H9 (cell line): ENCODE measurements around the gene ZC3H10. TPM values are rescaled to one million over a fixed set of nuclear protein-coding genes. Genes with fewer than 3 reads are reported as not detected.

Experiments used
- DNase-seq: peaks from one replicate; pipeline ENCODE4 v3.0.0-alpha.2; 2017
- H2AFZ ChIP-seq: one replicate; pipeline ENCODE4 v1.6.1; 2013; ENCODE audit warnings: mild to moderate bottlenecking, low read length, control low read depth, moderate library complexity
- H2AK5ac ChIP-seq: 2 replicates; pipeline ENCODE4 v1.6.1; 2013; ENCODE audit warnings: low read length, control low read depth, mixed read lengths; ENCODE audit not compliant: insufficient read length
- H2BK120ac ChIP-seq: one replicate; pipeline ENCODE4 v1.6.1; 2013; ENCODE audit warnings: low read depth, mild to moderate bottlenecking, low read length, control low read depth, inconsistent platforms; ENCODE audit not compliant: poor library complexity, severe bottlenecking
- H2BK12ac ChIP-seq: 2 replicates; pipeline ENCODE4 v1.6.1; 2013; ENCODE audit warnings: low read length, control low read depth, mixed read lengths, low read depth; ENCODE audit not compliant: insufficient read length
- H2BK15ac ChIP-seq: 2 replicates; pipeline ENCODE4 v1.6.1; 2013; ENCODE audit warnings: low read depth, low read length, control low read depth
- H2BK20ac ChIP-seq: one replicate; pipeline ENCODE4 v1.6.1; 2013; ENCODE audit warnings: low read depth, mild to moderate bottlenecking, low read length, control low read depth, inconsistent platforms; ENCODE audit not compliant: poor library complexity, severe bottlenecking
- H2BK5ac ChIP-seq: 2 replicates; pipeline ENCODE4 v1.6.1; 2013; ENCODE audit warnings: low read length, control low read depth, mixed read lengths; ENCODE audit not compliant: insufficient read length
- H3K14ac ChIP-seq: 2 replicates; pipeline ENCODE4 v1.6.1; 2013; ENCODE audit warnings: low read length, control low read depth; ENCODE audit not compliant: insufficient read depth
- H3K18ac ChIP-seq: 2 replicates; pipeline ENCODE4 v1.6.1; 2013; ENCODE audit warnings: low read depth, mild to moderate bottlenecking, mixed read lengths, low read length, control low read depth; ENCODE audit not compliant: insufficient read length
- H3K23ac ChIP-seq: 2 replicates; pipeline ENCODE4 v1.6.1; 2013; ENCODE audit warnings: low read length, control low read depth, mixed read lengths, low read depth; ENCODE audit not compliant: insufficient read length
- H3K23me2 ChIP-seq: 2 replicates; pipeline ENCODE4 v1.6.1; 2013; ENCODE audit warnings: low read depth, mild to moderate bottlenecking, mixed read lengths, low read length, control low read depth; ENCODE audit not compliant: insufficient read length, poor library complexity, severe bottlenecking
- H3K27ac ChIP-seq: 2 replicates; pipeline ENCODE4 v1.5.1; 2013; ENCODE audit warnings: low read length, control low read depth, mixed read lengths, low read depth; ENCODE audit not compliant: insufficient read length
- H3K27me3 ChIP-seq: 2 replicates; pipeline ENCODE4 v1.6.1; 2013; ENCODE audit warnings: low read length, control low read depth, inconsistent platforms; ENCODE audit not compliant: insufficient read depth
- H3K4ac ChIP-seq: 2 replicates; pipeline ENCODE4 v1.6.1; 2013; ENCODE audit warnings: low read depth, mild to moderate bottlenecking, control low read depth, inconsistent platforms, low read length, moderate library complexity
- H3K4me1 ChIP-seq: 2 replicates; pipeline ENCODE4 v1.6.1; 2013; ENCODE audit warnings: low read length, control low read depth, inconsistent platforms; ENCODE audit not compliant: insufficient read depth
- H3K4me2 ChIP-seq: 2 replicates; pipeline ENCODE4 v1.6.1; 2013; ENCODE audit warnings: low read length, control low read depth, mixed read lengths; ENCODE audit not compliant: insufficient read length, insufficient read depth
- H3K56ac ChIP-seq: 2 replicates; pipeline ENCODE4 v1.6.1; 2013; ENCODE audit warnings: low read depth, mild to moderate bottlenecking, mixed read lengths, low read length, control low read depth; ENCODE audit not compliant: insufficient read length
- H3K79me1 ChIP-seq: 2 replicates; pipeline ENCODE4 v1.6.1; 2013; ENCODE audit warnings: low read depth, mild to moderate bottlenecking, moderate library complexity, low read length, control low read depth, inconsistent platforms; ENCODE audit not compliant: insufficient read depth, poor library complexity, severe bottlenecking
- H3K79me2 ChIP-seq: 2 replicates; pipeline ENCODE4 v1.6.1; 2013; ENCODE audit warnings: low read length, control low read depth, inconsistent platforms; ENCODE audit not compliant: insufficient read depth
- H3K9ac ChIP-seq: 2 replicates; pipeline ENCODE4 v1.6.1; 2013; ENCODE audit warnings: low read length, control low read depth, mixed read lengths; ENCODE audit not compliant: insufficient read length; ENCODE audit errors: extremely low read depth
- H3K9me3 ChIP-seq: one replicate; pipeline ENCODE4 v1.6.1; 2013; ENCODE audit warnings: low read depth, low read length, inconsistent platforms; ENCODE audit not compliant: control insufficient read depth
- H3T11ph ChIP-seq: one replicate; pipeline ENCODE4 v1.6.1; 2013; ENCODE audit warnings: mild to moderate bottlenecking, low read length, control low read depth, inconsistent platforms
- H4K20me1 ChIP-seq: one replicate; pipeline ENCODE4 v1.6.1; 2013; ENCODE audit not compliant: control insufficient read depth, insufficient read length, insufficient read depth
- H4K5ac ChIP-seq: 2 replicates; pipeline ENCODE4 v1.6.1; 2013; ENCODE audit warnings: low read depth, mild to moderate bottlenecking, mixed read lengths, low read length, control low read depth; ENCODE audit not compliant: insufficient read length
- H4K8ac ChIP-seq: replicated peaks from 2 replicates; pipeline ENCODE4 v1.6.1; 2013; ENCODE audit warnings: low read length, control low read depth, mixed read lengths, low read depth; ENCODE audit not compliant: insufficient read length
- H4K91ac ChIP-seq: 2 replicates; pipeline ENCODE4 v1.6.1; 2013; ENCODE audit warnings: low read depth, mild to moderate bottlenecking, moderate library complexity, mixed read lengths, low read length, control low read depth; ENCODE audit not compliant: insufficient read length
- H3K27ac Mint-ChIP-seq, 3 experiments: 2 replicates in 2 of 3; 3 replicates in 1 of 3; pipeline ENCODE4 v1.8.0; 2020 to 2021; ENCODE audit warnings: mixed read lengths in 3 of 3, mild to moderate bottlenecking in 1 of 3, moderate library complexity in 1 of 3
- H3K27me3 Mint-ChIP-seq: 2 replicates; pipeline ENCODE4 v1.8.0; 2021; ENCODE audit warnings: low read depth, mild to moderate bottlenecking, moderate library complexity, mixed read lengths
- H3K36me3 Mint-ChIP-seq, 3 experiments: 2 replicates in 2 of 3; 3 replicates in 1 of 3; pipeline ENCODE4 v1.8.0; 2020 to 2021; ENCODE audit warnings: low read depth in 3 of 3, mixed read lengths in 3 of 3; ENCODE audit not compliant: insufficient read depth in 1 of 3
- H3K4me1 Mint-ChIP-seq, 2 experiments: 2 replicates each; pipeline ENCODE4 v1.8.0; 2020; ENCODE audit warnings: mixed read lengths in 2 of 2
- H3K4me3 Mint-ChIP-seq, 2 experiments: 2 replicates in 1 of 2; 3 replicates in 1 of 2; pipeline ENCODE4 v1.8.0; 2020 to 2021; ENCODE audit warnings: mild to moderate bottlenecking in 2 of 2, mixed read lengths in 2 of 2, moderate library complexity in 1 of 2
- H3K9me3 Mint-ChIP-seq, 2 experiments: 2 replicates in 1 of 2; 3 replicates in 1 of 2; pipeline ENCODE4 v1.8.0; 2020; ENCODE audit warnings: mild to moderate bottlenecking in 2 of 2, mixed read lengths in 2 of 2, moderate library complexity in 1 of 2
- CTCF ChIP-seq: fragments of 200-600 bp; sonication (generic); conservative IDR thresholded peaks from 3 replicates; pipeline ENCODE4 v1.8.0; 2021; ENCODE audit warnings: antibody characterized with exemption, mild to moderate bottlenecking
- WGBS: extraction: QIAGEN DNeasy Blood & Tissue Kit; methylation state at CpG from one replicate; pipeline ENCODE4 v1.1.7; 2013; ENCODE audit warnings: missing lambda C conversion rate, low lambda C conversion rate, mixed read lengths; ENCODE audit not compliant: insufficient read length; ENCODE audit errors: extremely low coverage; 5-methylcytosine and 5-hydroxymethylcytosine counted together
- total RNA-seq: library from RNA; stranded (reverse); gene quantifications from 2 replicates; pipeline ENCODE4 v1.2.1, GENCODE V29; 2021

The ZC3H10 gene
- total RNA-seq, 1 experiment from 2014 or later, result 9.4 TPM

DNA sequence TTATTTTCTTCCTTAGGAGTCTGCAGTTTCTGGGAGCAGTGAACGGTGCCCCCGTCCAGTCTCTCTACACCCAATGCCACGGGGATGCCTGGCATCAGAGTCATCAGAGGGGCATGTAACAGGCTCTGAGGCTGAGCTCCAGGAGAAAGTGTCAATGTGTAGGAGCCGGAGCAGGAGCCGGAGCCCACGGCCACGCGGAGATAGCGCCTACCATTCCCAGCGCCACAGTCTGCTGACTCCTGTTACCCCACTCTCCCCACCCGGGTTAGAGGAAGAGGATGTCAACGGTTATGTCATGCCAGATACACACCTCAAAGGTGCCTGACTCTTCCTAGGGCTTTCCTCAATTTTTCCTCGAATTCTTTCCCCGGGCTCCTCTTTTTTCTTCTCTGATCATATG lies 17.0 kb upstream of the ZC3H10 start:
- H2BK120ac ChIP-seq, result no peak overlapping the region
- no peak overlapping the region for H3K23ac ChIP-seq
- no peak overlapping the region for H3K27ac ChIP-seq
- H4K8ac ChIP-seq, result no peak overlapping the region
- H3K79me2 ChIP-seq, result peaks cover 13% of the 10 kb centered on the region; the same call in 1 of the 2 replicates
- H3K56ac ChIP-seq, result no peak overlapping the region
- no peak overlapping the region for H2BK12ac ChIP-seq
- peaks cover 5% of the 10 kb centered on the region; the same call in 1 of the 2 replicates for H3K4me1 ChIP-seq
- no peak for DNase-seq
- H3K4me2 ChIP-seq, result no peak overlapping the region
- H4K5ac ChIP-seq, result no peak overlapping the region
- H3K27me3 ChIP-seq, result no peaks in the 10 kb centered on the region
- WGBS, result no CpG with 5 or more reads among the region's 14 CpGs
- Mint-ChIP-seq H3K4me1 (peaks cover 15 to 20% of the 10 kb centered on the region in 2 experiments), H3K36me3 (peaks cover 34 to 78% (median 61%) of the 10 kb centered on the region in 3 experiments), H3K27ac (no peak overlapping the region; a peak in 1 of 7 replicates), H3K9me3 (peaks cover 0 to 3% of the 10 kb centered on the region in 2 experiments; a peak in 1 of 5 replicates), H3K4me3 (no peak overlapping the region), H3K27me3 (no peaks in the 10 kb centered on the region; the same call in none of the 2 replicates)
- no peak overlapping the region for H3K9ac ChIP-seq
- H2AFZ ChIP-seq, result no peak overlapping the region
- peaks cover 8% of the 10 kb centered on the region for H3K23me2 ChIP-seq
- H3K14ac ChIP-seq, result no peak overlapping the region
- no peaks in the 10 kb centered on the region for H3K9me3 ChIP-seq
- H3K4ac ChIP-seq, result no peak overlapping the region
- no peak overlapping the region for H4K91ac ChIP-seq
- no peak overlapping the region for H2AK5ac ChIP-seq
- no peak overlapping the region for H3T11ph ChIP-seq
- H2BK20ac ChIP-seq, result no peak overlapping the region
- TF ChIP-seq CTCF, result no peak
- H2BK5ac ChIP-seq, result no peak overlapping the region
- no peak overlapping the region for H2BK15ac ChIP-seq
- H4K20me1 ChIP-seq, result no peaks in the 10 kb centered on the region
- H3K79me1 ChIP-seq, result no peaks in the 10 kb centered on the region
- H3K18ac ChIP-seq, result no peak overlapping the region
